Testis (tissue), 3 donors: Measurements from ENCODE around the gene HPN. TPM values are rescaled to one million over a fixed set of nuclear protein-coding genes. Genes with fewer than 3 reads are reported as not detected.

Experiments used
- DNase-seq: peaks from one replicate; pipeline ENCODE4 v3.0.0-alpha.2; 2019
- H3K27ac ChIP-seq, 2 donors: fragments of 200-600 bp; sonication (generic); one replicate each; pipeline ENCODE4 v1.5.1; 2019
- H3K27me3 ChIP-seq: fragments of 200-600 bp; sonication (generic); one replicate; pipeline ENCODE4 v1.5.1; 2019
- H3K36me3 ChIP-seq: fragments of 200-600 bp; sonication (generic); one replicate; pipeline ENCODE4 v1.5.1; 2017; ENCODE audit warnings: low read depth; ENCODE audit errors: missing control alignments
- H3K4me1 ChIP-seq: fragments of 200-600 bp; sonication (generic); one replicate; pipeline ENCODE4 v1.5.1; 2019
- H3K4me3 ChIP-seq, 2 donors: fragments of 200-600 bp; sonication (generic); one replicate each; pipeline ENCODE4 v1.5.1; 2017 to 2019
- H3K9me3 ChIP-seq: fragments of 200-600 bp; sonication (generic); one replicate; pipeline ENCODE4 v1.5.1; 2017
- CTCF ChIP-seq, 3 experiments: fragments of 450-650 bp in 2 of 3; fragments of 200-600 bp in 1 of 3; sonication (generic) in 1 of 3; IDR thresholded peaks; one replicate each; pipeline ENCODE4 v1.5.1; 2016 to 2019; ENCODE audit warnings: antibody characterized with exemption in 3 of 3, mild to moderate bottlenecking in 2 of 3, moderate library complexity in 1 of 3
- POLR2A ChIP-seq: fragments of 450-650 bp; IDR thresholded peaks from one replicate; pipeline ENCODE4 v1.6.1; 2017; ENCODE audit warnings: antibody characterized with exemption, mild to moderate bottlenecking, moderate library complexity
- WGBS, 2 donors: methylation state at CpG; one replicate each; pipeline ENCODE4 v1.1.5; 2018; 5-methylcytosine and 5-hydroxymethylcytosine counted together
- intact Hi-C: fragments of 100-400 bp; cut with DNase I; formaldehyde crosslinking; loops from one replicate; pipeline ENCODE4 v1.15.1; 2023; ENCODE audit warnings: low total_unique reads
- polyA plus RNA-seq: library from polyadenylated mRNA; stranded (reverse); fragments of 350-450 nt; fragmentation: Illumina TruSeq; extraction: RNeasy Lipid Tissue Mini Kit (QIAGEN cat#74804); gene quantifications from one replicate; pipeline ENCODE4 v1.2.3, GENCODE V29; 2014; ENCODE audit warnings: low read depth, low replicate concordance; ENCODE audit not compliant: insufficient read depth
- total RNA-seq, 2 donors: library from RNA; depleted of rRNA; stranded (reverse); fragments of >200 nt; gene quantifications; one replicate each; pipeline ENCODE4 v1.2.3, GENCODE V29; 2016

Gene HPN
- total and polyA plus RNA-seq, 3 donors from 2014 or later, result 0.79 to 8.2 (median 1.7) TPM

- Histone ChIP-seq H3K36me3 (no peaks in the 10 kb centered on the region), H3K27me3 (no peaks in the 10 kb centered on the region), H3K4me1 (peaks cover 5% of the 10 kb centered on the region), H3K4me3 (no peak overlapping the region), H3K9me3 (no peaks in the 10 kb centered on the region), H3K27ac (no peak overlapping the region)
- no peak for DNase-seq
- TF ChIP-seq CTCF (IDR thresholded peaks at IDR 0.05) (no peak), POLR2A (no peak)
- intact Hi-C loops, result no loop called here
Observed at GRCh38 chr19:35087393-35087792, 45.9 kb downstream of the HPN start.

- Histone ChIP-seq H3K4me3 (no peak overlapping the region), H3K27ac (no peak overlapping the region), H3K27me3 (no peaks in the 10 kb centered on the region), H3K36me3 (no peaks in the 10 kb centered on the region), H3K4me1 (peaks cover 5% of the 10 kb centered on the region), H3K9me3 (no peaks in the 10 kb centered on the region)
- intact Hi-C loops, result no loop called here
- DNase-seq, result no peak
- TF ChIP-seq POLR2A (no peak), CTCF (IDR thresholded peaks at IDR 0.05) (no peak)
- 83 to 84% methylated on average over 7 to 8 of the region's 8 CpGs for WGBS, 2 donors
Observed at GRCh38 chr19:35088131-35088913, 46.8 kb downstream of the HPN start.

DNA sequence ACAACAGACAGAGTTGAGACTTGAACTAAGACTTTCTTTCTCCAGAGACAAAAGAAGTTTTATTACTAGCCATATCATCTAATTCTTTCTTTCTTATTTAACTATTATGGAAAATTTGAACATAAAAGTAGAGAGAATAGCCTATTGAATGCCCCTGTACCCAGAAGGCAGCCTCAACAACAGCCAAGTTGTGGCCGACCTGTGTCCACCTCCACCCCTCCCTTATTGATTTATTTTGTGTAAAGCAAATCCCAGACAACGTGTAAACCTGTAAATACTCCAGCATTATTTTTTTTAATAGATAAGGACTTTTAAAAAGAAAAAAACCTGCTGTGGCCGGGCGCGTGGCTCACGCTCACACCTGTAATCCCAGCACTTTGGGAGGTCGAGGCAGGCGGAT is 48.0 kb downstream of the HPN start:
- Histone ChIP-seq H3K27me3 (no peaks in the 10 kb centered on the region), H3K9me3 (no peaks in the 10 kb centered on the region), H3K4me3 (no peak overlapping the region), H3K27ac (no peak overlapping the region), H3K4me1 (peaks cover 5% of the 10 kb centered on the region), H3K36me3 (no peaks in the 10 kb centered on the region)
- TF ChIP-seq POLR2A, result no peak
- no peak for TF ChIP-seq CTCF (IDR thresholded peaks at IDR 0.05)
- no peak for DNase-seq
- intact Hi-C loops, result no loop called here
- 80 to 85% methylated on average over 8 of the region's 8 CpGs for WGBS, 2 donors

DNA sequence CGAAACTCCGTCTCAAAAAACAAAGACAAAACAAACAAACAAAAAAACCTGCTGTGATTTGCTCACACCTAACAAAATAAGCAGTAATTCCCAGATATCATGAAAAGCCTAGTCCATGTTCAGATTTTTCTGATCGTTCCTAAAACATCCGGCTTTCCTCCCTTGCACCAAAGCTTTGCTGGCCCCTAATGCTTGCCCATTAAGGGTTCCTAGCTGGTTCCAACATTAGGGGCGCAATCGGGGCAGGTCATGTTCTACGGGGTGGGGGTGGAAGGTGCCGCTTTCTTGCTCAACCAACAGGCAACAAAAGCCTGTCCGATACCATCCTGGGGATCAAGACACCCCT is 48.6 kb downstream of the HPN start:
- Histone ChIP-seq H3K4me1 (peaks cover 5% of the 10 kb centered on the region), H3K4me3 (peak overlapping the region; percentile 2 to 35), H3K9me3 (no peaks in the 10 kb centered on the region), H3K27ac (no peak overlapping the region), H3K27me3 (no peaks in the 10 kb centered on the region), H3K36me3 (no peaks in the 10 kb centered on the region)
- intact Hi-C loops, result no loop called here
- 21 to 33% methylated on average over 9 of the region's 9 CpGs for WGBS, 2 donors
- no peak for TF ChIP-seq POLR2A
- TF ChIP-seq CTCF (IDR thresholded peaks at IDR 0.05), result no peak
- DNase-seq, result no peak
